HG02678 (cell line): ENCODE measurements around the gene CCDC12.
"Not testable (repeated sequence)": the region's sequence is repeated elsewhere in the genome, so short reads cannot be mapped to it uniquely, and the experiment has no call there.

Experiments used
- ATAC-seq: cut with Tn5 transposase; IDR thresholded peaks from one replicate; pipeline ENCODE4 v1.9.1; 2021; ENCODE audit warnings: mild to moderate bottlenecking, moderate library complexity; ENCODE audit not compliant: unreplicated experiment

CCDC12 gene

DNA sequence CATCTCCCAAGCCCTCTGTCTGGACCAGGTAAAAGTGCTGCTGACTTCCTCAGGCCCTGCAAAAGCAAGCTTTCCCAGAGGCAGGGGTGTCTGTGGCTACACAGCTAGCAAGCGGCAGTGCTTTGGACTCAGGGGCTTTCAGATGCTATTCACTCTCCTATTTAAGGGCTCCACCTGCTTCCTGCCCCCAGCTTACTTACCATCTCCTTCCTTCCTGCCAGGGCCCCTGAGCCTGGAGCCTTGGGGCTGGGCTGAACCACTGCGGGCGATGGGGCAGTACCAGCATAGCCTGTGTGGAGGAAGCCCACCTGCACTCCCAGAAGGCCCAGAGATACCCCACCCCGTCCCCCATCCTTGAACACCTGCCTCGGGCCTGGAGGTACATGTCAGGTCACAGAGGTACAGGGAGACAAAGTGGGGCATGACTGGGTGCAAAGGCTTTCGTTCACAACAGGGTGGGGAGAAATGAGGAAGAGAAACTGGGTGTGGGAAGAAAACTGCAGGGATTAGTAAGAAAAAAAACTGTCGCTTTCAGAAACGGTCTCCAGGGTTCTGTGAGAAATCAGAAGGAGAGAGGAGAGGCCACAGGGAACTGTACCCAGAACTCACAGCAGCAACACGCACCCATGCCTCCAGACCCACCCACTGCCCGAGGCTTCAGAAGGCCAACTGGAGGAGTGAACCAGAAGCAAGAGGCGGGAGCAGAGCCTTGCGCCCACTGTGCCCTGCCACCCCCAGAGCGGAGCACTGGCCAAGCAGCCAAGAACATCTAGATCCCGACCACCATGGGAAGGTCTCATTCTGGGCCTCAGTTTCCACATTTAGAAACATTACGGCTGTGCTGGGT is 49.5 kb downstream of the CCDC12 start:
- peak; percentile 60 for ATAC-seq

DNA sequence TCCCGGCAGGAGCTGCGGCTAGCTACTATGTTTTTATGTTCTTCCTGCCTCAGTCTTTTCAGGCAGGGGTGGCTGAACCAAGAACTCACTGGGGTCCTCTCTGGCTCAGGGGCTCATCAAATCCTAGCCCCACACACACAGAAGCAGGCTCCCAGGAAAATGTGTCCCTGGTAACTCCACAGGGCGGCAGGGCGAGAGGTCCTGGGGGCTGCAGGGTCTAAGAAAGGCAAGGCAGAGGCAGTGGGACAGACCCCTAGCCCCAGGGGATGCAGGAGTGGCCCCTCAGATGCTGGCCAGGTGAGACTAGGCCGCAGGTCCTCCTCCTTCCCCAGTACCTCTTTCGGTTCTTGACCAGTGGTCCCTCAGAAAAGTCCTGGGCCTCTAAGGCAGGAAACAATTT is 50.1 kb downstream of the CCDC12 start:
- ATAC-seq: no peak

DNA sequence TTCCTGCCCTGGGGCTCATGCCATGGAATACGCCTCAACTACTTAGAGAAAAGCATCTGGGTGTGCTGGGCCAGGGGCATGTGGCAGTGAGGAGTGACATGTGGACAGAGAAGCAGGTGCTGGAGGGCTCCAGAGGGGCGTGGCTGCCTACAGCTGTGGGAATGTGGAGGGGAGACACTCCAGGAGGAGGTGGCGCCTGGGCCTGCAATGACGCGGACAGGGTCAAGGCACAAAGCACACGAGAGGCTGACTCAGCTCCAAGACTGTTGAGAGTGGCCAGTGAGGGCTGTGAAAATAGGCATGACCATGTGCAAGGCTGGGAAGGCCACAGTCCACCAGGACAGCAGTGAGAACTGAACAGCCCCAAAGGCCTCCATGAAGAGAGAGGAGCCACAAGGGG is 50.5 kb downstream of the CCDC12 start:
- no peak for ATAC-seq

DNA sequence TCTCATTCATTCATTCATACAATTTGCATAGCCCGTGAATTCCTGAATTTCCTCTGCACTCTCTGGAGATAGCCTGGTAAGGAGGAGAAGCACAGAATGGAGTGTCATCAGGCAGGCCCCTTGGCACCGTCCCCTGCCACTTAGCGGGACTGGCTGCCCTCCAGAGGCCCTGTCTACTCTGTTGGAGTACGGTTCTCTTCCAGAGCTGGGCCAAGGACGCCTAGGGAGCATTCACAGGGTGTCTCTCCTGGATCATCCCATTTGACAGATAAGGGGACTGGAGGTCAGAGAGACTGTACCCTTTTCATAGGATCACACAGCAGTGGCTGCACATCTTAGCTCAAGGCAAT is 51.0 kb downstream of the CCDC12 start:
- no peak for ATAC-seq

DNA sequence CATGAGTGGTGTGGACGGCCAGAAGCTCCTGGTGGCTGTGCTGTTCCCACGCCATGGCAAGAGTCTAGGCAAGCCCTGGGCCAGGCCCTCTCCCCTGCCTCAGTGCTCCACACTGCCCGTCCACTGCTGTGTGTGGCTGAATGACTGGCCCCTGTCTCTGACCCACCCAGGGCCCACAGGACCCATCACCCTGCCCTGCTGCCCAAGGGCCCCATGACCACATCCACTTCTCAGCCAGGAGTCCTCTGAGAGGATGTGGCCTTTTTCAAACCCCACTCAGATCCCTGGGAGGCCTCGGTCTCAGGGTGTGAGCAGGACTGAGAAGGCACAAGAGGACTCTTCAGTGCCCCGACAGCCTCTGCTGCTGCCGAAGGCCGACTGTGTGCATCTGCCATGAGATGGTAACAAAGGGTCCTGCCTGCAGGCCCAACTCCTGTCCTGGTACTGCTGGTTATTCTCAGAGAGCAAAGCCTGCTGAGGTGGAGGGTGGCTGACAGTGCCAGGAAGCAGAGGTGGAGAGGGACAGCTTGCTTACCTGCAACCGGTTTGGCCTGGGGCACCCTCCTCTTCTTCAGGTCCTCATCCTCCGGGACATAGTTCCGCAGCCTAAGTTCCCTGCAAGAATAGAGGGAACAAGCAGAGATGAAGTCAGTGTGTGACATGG is 51.5 kb downstream of the CCDC12 start:
- ATAC-seq: no peak

DNA sequence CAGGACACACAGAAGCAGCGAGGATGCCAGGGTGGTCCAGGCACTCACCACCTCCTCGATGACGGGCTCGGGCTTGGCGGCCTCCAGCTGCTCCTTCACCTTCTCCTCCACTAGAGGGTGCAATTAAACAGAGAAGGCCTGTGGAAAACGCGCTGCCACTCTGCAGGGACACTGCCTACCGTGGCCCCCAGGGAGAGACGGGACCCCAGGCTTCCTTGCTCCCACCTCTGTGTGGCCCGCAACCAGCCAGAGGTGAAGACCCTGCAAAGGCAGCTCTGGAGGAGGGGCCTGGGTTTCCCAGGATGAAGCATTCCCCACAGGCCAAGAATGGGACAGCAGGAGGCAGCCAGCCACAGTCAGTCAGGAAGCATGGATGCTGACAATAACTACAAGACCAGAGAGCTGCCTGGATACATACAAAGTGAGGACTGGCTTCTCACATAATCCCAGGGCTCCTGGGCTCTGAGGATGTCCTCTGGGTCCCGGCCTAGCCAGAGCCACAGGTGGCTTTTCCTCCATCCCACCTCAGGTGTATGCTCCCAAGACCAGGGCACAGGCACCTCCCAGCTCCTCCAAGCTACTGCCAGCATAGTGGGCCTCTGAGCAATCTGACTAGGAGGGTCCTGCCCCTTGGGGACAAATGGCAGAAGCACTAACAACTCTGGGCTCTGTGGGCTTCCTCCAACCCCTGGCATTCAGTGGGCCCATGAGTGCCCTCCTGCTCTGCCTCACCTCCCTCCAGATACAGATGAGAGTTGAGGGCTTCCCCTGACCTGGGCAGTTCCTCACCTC is 52.8 kb downstream of the CCDC12 start:
- ATAC-seq: no peak

DNA sequence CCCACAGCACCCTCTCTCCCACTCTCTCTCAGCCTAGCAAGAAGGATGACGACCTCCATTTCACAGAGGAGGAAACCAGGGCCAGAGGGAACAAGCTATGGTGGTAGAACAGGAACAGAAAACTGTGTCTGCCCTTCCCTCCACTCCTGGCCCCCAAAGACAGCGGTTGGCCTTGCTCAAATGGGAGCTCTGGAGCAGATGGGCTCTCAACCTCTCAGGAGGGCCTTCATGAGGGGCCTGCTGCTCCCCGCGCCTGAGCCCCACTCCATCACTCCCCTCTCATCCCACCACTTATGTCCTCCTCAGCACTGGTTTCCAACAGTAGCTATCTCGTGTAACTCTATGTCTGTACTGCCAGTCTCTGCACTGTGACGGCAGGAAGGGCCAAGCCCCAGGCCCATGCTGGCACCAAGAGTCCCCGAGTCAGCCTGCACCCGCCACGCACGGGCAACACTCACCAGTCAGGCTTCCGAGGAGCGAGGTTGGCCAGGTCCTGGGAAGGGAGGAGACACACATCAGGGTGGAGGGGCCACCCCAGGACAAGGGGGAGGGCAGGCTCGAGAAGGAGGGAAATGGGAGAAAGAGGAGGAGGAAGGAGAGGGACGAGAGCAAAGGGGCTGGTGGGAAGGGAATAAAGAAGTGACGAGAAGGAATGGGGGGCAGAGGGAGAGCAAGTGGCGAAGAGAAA is 53.5 kb downstream of the CCDC12 start:
- ATAC-seq: no peak

DNA sequence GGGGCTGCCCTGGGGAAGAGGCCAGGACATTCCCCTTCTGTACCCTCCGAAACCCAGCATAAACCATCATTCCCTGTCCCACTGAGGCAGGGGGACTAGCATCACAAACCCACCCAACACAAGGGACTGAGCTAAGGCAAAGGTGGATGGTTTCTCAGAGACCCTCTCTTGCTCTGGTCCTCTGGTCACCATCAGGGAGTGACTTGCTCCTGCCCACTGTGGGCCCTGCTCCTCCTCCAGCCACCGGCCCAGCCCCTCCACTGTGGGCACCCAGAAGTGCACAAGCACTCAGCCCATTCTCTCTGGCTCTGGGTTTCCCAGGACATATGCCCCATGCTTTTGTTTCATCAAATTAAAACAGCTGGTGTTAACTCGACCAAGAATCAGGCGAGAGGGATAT is 54.1 kb downstream of the CCDC12 start:
- ATAC-seq: no peak

DNA sequence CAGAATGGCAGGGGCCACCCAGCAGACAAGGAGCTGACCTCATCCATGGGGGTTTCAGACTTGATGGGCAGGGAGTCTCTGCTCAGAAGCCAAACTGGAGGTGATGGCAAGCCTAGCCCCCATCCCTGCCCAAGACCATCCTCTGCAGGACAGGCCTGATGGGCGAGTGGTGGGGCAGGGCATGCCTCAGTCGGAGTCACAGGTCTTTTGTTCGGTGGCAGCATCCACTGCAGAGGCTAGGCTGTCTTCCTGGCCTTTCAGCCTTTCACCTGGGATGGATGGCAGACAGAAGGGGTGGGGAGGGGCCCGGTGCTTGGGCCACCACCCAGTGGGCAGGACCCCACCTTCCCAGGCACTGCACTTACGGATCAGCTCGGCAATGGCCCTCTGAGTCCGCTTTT is 54.7 kb downstream of the CCDC12 start:
- no peak for ATAC-seq

DNA sequence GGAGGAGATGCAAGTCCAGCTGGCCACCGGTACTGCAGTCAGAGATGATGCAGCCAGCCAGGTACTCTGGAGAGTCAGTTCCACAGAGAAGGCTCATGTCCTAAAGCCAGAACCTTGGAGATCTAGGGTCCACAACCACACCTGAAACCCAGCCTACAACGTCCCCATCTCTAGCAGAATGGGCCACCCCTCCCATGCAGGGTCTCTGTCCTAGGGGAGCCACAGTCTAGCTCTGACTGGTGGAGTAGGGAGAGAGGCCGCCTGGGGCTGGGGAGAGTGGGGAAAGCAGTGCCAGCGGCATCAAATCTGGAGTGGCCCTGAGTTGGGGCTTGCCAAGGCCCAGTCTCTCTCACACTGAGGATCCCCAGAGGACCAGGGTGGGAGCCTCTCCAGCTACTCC is 55.5 kb downstream of the CCDC12 start:
- ATAC-seq: no peak

DNA sequence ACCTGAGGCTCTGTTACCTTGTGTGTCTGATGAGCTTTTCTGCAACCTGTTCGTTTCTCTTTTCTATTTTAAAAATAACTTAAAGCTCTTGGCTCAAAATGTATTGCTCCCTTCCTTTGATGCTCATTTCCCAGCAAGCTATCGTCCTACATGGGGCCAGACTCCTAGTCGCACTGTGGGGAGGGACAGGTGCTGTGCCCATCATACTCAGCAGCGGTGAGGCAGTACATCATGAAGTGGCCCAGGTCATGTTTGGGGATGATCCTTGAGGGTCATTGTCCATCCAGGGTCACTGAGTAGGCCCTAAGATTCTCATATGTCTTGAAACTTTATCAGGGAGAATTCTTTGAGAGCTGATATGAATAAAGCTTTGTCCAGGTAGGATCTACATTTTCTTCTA is 57.9 kb downstream of the CCDC12 start:
- ATAC-seq: no peak

DNA sequence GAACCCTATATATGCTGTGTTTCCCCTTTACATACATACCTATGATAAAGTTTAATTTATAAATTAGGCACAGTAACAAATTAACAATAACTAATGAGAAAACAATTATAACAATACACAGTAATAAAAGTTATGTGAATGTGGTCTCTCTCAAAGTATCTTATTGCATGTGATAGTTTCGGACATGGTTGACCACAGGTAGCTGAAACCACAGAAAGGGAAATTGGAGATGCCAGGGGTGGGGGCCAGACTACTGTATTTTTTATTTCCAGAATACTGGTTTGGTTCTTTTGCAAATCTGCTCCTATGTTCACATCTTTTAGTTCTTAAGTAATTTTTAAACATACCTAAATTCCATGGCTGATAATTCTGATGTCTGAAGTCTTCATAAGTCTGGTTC is 58.3 kb downstream of the CCDC12 start:
- no peak for ATAC-seq

DNA sequence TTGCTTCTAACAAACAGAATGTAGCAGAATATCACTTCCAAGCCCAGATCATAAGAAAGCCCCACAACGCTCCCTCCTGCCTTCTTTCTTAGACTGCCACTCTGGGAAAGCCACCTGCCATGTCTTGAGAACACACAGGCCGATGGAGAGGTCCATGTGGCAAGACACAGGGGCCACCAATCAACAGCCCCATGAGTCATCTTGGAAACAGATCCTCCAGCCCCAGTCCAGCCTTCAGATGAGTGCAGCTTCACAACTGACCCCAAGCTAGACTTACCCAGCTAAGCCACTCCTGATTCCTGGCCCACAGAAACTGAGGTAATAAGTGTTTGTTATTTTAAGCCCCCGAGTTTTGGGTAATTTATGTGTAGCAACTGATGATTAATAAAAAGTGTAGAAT is 59.3 kb downstream of the CCDC12 start:
- ATAC-seq: no peak

DNA sequence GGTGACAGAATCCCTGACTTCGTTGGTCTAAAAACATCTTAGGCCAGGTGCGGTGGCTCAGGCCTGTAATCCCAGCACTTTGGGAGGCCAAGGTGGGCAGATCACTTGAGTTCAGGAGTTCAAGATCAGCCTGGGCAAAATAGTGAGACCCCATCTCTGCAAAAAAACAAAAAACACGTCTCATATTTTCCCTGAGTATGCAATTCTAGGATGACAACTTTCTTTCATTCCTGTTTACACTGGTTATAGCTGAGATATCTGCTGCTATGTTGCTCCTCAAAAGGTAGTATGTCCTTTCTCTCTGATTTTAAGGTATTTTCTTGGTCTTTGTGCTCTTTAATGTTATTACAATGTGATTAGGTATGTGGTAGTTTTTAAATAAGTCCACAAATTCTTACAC is 59.7 kb downstream of the CCDC12 start:
- no peak for ATAC-seq

DNA sequence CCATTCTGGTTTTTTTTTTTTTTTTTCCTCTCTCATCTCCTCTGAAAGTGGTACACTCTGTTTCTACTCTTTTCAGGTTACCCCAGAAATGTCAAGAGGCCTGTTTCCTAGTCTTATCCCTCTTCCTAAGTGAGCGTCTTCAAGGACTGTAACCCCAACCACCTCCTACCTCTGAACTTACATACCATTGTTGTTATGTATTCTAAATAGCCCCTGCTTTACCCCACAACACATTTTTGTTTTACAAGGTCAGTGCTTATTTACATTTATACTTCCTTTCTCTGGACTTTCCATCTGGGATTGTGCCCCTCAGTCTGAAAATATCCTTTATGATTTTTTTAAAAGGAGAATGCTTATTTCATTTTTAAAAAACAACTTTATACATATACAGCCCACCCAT is 60.3 kb downstream of the CCDC12 start:
- ATAC-seq: no peak

DNA sequence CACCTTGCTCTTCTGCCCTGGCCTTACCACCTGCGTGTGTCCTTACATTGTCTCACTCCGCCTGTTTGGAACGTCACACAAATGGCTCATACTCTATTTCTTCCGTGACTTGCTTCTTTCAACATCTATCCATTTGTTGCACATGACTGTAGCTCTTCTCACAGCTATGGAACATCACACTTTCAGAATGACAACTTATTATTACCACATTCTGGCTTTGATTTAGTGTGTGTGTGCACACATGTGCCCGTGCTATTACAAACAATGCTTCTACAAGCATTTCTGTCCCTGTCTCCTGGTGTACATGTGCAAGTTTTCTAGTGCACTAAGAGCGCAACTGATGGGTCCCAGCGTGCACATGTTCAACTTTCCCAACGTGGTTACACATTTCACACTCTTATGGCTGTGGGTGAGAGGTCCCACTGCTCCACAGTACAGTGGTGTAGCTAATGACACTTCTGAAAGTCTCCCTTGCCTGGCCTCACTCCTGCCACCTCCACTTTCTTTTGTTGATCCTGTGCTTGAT is 61.2 kb downstream of the CCDC12 start:
- ATAC-seq: no peak

DNA sequence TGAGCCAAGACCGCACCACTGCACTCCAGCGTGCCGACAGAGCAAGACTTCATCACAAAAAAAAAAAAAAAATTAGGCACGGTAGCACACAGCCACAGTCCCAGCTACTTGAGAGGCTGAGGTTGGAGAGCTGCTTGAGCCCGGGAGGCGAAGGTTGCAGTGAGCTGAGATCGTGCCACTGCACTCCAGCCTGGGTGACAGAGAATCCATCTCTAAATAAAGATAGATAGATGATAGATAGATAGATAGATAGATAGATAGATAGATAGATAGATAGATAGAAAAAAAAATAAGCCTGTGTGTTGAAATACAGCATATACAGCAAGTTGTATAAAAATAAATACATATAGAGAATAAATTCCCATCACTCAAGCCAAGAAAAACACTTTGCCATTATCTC is 61.7 kb downstream of the CCDC12 start:
- no peak for ATAC-seq

DNA sequence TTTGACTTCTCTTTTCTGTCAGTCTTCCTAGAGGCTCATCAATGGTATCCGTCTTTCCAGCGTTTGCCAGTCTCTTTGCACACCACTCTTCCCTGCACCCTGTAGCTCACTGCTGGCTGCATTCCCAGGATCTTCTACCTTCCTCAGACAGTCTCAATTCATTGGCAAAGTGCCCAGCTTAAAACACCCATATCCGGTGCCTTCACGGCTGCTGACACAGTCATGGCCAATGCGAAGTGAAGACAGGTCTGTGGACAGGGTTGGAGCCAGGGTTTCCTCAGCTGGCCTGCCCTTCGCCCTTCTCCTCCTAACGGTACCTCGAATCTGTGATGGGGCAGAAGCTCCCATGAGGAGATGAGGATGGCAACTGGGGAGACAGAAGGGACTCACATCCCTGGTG is 62.9 kb downstream of the CCDC12 start:
- no peak for ATAC-seq

DNA sequence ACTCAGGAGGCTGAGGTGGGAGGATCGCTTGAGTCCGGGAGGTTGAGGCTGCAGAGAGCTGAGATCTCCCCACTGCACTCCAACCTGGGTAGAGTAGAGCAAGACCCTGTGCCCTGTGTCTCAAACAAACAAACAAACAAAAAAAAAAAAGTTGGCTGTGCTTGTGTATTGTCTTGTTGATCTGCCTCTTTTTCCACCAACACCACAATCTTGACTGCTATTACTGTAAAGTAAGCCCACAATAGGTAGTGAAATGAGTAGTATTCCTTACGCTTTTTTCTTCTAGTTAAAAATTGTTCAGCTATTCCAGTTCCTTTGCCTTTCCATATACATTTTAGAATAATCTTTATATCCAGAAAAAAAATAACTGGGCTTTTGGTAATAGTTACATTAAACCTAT is 63.6 kb downstream of the CCDC12 start:
- ATAC-seq: no peak

DNA sequence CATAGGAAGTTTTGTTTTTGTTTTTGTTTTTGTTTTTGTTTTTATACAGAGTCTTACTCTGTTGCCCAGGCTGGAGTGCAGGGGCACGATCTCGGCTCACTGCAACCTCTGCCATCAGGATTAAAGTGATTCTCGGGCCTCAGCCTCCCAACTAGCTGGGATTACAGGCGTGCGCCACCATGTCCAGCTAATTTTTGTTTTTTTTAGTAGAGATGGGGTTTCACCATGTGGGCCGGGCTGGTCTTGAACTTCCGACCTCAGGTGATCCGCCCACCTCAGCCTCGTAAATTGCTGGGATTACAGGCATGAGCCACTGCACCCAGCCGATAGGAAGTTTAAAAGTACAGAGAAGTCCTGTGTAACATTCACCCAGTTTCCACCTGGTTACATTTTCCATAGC is 65.6 kb downstream of the CCDC12 start:
- not testable (repeated sequence) for ATAC-seq

DNA sequence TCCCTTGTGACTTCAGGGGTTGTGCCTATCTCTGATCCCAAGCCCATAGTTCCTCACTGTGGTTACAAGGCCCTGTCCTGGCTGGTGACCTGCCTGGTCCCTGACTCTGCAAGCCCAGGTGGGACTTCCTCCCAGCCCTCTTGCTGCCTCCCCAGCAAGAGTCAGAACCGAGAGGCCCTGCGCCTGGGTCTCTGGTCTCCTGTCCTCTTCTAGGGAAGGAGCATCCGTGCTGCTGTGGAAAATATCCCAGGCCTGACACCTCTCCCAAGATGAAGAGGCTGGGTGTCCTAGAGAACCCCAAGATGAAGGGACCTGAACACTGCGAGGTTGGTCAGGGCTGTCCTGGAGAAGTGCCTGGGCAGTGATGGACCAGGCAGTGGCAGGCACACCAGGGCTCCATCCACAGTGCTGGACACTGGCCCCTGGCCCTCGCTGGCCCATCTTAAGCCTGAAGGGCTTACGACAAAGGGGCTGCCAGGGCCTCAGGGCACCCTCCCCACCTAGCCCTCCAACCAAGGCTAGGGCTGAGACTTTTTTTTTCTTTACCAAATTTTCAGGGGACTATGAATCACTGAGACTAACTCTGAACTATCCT is 66.3 kb downstream of the CCDC12 start:
- ATAC-seq: no peak
